Gastrocnemius medialis (tissue), 4 donors: Measurements from ENCODE around the gene KCNIP4.

Experiments
- POLR2A ChIP-seq, 2 donors: fragments of 450-650 bp; IDR thresholded peaks; one replicate each; pipeline ENCODE4 v1.6.1; 2017; ENCODE audit warnings: antibody characterized with exemption in 2 of 2, mild to moderate bottlenecking in 2 of 2, moderate library complexity in 2 of 2
- TF ChIP-seq, protein P1 (sequence below), 5 experiments: fragments of 450-650 bp in 3 of 5; fragments of 200-600 bp in 2 of 5; sonication (generic) in 2 of 5; IDR thresholded peaks in 4 of 5; conservative IDR thresholded peaks in 1 of 5; 1 replicate in 4 of 5; 2 replicates in 1 of 5; pipeline ENCODE4 v1.5.1; 2016 to 2019; ENCODE audit warnings: antibody characterized with exemption in 5 of 5, mild to moderate bottlenecking in 3 of 5, moderate library complexity in 3 of 5

DNA sequence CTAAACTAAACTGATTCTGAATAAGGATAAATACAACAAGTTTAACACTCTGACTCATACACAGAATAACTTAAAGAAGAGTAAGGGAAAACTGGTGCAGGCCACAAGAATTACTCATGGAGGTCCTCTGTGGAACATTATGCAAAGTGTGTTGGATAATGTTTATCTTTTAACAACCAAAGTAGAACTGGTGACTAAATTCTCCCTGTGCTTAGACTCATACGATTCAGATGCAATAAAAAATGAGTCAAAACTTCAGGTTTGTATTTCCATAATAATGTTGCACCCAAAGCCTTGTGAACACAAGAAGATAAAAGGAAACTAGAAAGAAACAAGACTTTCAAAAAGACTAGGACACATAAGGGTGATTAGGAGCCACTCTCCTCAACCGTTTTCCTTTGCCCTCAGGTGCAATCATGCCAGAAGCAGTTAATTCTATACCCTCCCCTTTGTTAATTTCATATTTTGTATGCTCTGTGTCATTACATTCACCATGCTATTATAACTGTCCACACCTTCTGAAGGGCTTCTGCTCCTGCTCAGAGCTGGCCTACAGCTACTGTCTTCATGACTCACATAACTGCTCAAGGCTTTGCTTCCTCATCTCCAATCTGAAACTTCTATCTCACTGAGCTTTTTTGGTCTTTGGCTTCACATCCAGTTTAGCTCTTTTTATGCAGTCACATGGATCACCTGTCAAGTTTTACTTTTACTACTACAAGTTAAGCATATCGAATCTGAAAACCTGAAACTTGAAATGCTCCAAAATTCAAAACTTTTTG is 60.2 kb downstream of the KCNIP4 start:
- TF ChIP-seq, protein P1, sequence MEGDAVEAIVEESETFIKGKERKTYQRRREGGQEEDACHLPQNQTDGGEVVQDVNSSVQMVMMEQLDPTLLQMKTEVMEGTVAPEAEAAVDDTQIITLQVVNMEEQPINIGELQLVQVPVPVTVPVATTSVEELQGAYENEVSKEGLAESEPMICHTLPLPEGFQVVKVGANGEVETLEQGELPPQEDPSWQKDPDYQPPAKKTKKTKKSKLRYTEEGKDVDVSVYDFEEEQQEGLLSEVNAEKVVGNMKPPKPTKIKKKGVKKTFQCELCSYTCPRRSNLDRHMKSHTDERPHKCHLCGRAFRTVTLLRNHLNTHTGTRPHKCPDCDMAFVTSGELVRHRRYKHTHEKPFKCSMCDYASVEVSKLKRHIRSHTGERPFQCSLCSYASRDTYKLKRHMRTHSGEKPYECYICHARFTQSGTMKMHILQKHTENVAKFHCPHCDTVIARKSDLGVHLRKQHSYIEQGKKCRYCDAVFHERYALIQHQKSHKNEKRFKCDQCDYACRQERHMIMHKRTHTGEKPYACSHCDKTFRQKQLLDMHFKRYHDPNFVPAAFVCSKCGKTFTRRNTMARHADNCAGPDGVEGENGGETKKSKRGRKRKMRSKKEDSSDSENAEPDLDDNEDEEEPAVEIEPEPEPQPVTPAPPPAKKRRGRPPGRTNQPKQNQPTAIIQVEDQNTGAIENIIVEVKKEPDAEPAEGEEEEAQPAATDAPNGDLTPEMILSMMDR (IDR thresholded peaks at IDR 0.05 in 4 of 5, conservative IDR thresholded peaks at IDR 0.05 in 1 of 5): no peak
- no peak for TF ChIP-seq POLR2A (IDR thresholded peaks at IDR 0.05)
